PC-3 (cell line): ENCODE measurements around the gene AMELY. TPM values are rescaled to one million over a fixed set of nuclear protein-coding genes. Genes with fewer than 3 reads are reported as not detected.

Experiments
- ATAC-seq: fragments of 200-7000 bp; cut with Tn5 transposase; 2 replicates; pipeline ENCODE4 v1.9.1; 2020; ENCODE audit warnings: mild to moderate bottlenecking, moderate library complexity
- BruUV-seq: library from RNA; stranded (reverse); fragments of 400-500 nt; replicated peaks from 2 replicates; lab custom pipeline; 2021; lab: Mats Ljungman, UMichigan
- CTCF ChIA-PET: fragments of 300-600 bp; sonication (Branson Sonifier 250); formaldehyde crosslinking; loops from one replicate; lab custom pipeline; 2022; ENCODE audit warnings: antibody characterized with exemption; lab: Charles Lee
- POLR2A ChIA-PET: fragments of 300-600 bp; sonication (Branson Sonifier 250); formaldehyde crosslinking; loops from one replicate; lab custom pipeline; 2022; ENCODE audit warnings: antibody characterized with exemption; ENCODE audit not compliant: unreplicated experiment; lab: Charles Lee
- DNase-seq: peaks from one replicate; pipeline ENCODE4 v3.0.0-alpha.2; 2015
- H2AFZ ChIP-seq: fragments of 300-600 bp; sonication (generic); 2 replicates; pipeline ENCODE4 v1.6.0; 2016; ENCODE audit warnings: antibody characterized with exemption, low read length
- H3F3A ChIP-seq: fragments of 300-600 bp; sonication (generic); one replicate; pipeline ENCODE4 v1.6.0; 2017; ENCODE audit warnings: antibody characterized with exemption, low read length, control low read depth, mild to moderate bottlenecking; ENCODE audit not compliant: unreplicated experiment
- H3K27ac ChIP-seq: fragments of 300-600 bp; sonication (generic); 2 replicates; pipeline ENCODE4 v1.5.1; 2016; ENCODE audit warnings: mild to moderate bottlenecking, low read length
- H3K27me3 ChIP-seq: fragments of 300-600 bp; sonication (generic); 2 replicates; pipeline ENCODE4 v1.6.1; 2016; ENCODE audit warnings: low read length, mixed read lengths
- H3K36me3 ChIP-seq: fragments of 300-600 bp; sonication (generic); 2 replicates; pipeline ENCODE4 v1.6.1; 2016; ENCODE audit warnings: low read depth, mixed run types, low read length, mixed read lengths
- H3K4me1 ChIP-seq: fragments of 300-600 bp; sonication (generic); 2 replicates; pipeline ENCODE4 v1.5.1; 2016; ENCODE audit warnings: low read length; ENCODE audit not compliant: insufficient read depth
- H3K4me2 ChIP-seq: fragments of 300-600 bp; sonication (generic); 2 replicates; pipeline ENCODE4 v1.6.0; 2016; ENCODE audit warnings: low read length
- H3K4me3 ChIP-seq: fragments of 300-600 bp; sonication (generic); 2 replicates; pipeline ENCODE4 v1.5.1; 2016; ENCODE audit warnings: mild to moderate bottlenecking, low read length, mixed read lengths
- H3K79me2 ChIP-seq: fragments of 300-600 bp; sonication (generic); 2 replicates; pipeline ENCODE4 v1.6.1; 2017; ENCODE audit warnings: low read length, mixed read lengths
- H3K9ac ChIP-seq: fragments of 300-600 bp; sonication (generic); 2 replicates; pipeline ENCODE4 v1.6.0; 2016; ENCODE audit warnings: mild to moderate bottlenecking, low read length
- H3K9me2 ChIP-seq: fragments of 300-600 bp; sonication (generic); replicated peaks from 2 replicates; pipeline ENCODE4 v1.6.1; 2016; ENCODE audit warnings: mixed run types, low read length, mixed read lengths
- H3K9me3 ChIP-seq: fragments of 300-600 bp; sonication (generic); 2 replicates; pipeline ENCODE4 v1.6.1; 2016; ENCODE audit warnings: low read length, mixed read lengths
- H4K20me1 ChIP-seq: fragments of 300-600 bp; sonication (generic); 2 replicates; pipeline ENCODE4 v1.6.1; 2016; ENCODE audit warnings: low read length, mixed read lengths
- EZH2 ChIP-seq: fragments of 300-600 bp; sonication (generic); IDR thresholded peaks from one replicate; pipeline ENCODE4 v1.6.1; 2017; ENCODE audit warnings: antibody characterized with exemption, mild to moderate bottlenecking, low read length; ENCODE audit not compliant: unreplicated experiment
- EZH2phosphoT487 ChIP-seq: fragments of 300-600 bp; sonication (generic); IDR thresholded peaks from 2 replicates; pipeline ENCODE4 v1.6.1; 2018; ENCODE audit warnings: mild to moderate bottlenecking, antibody characterized with exemption, low read length, borderline replicate concordance
- intact Hi-C: fragments of 100-400 bp; cut with micrococcal nuclease; formaldehyde crosslinking; loops from 2 replicates; pipeline ENCODE4 v1.9.0; 2023
- total RNA-seq: library from RNA; depleted of rRNA; stranded (reverse); fragments of >200 nt; gene quantifications from 2 replicates; pipeline ENCODE4 v1.2.3, GENCODE V29; 2014
- TF ChIP-seq, protein P1 (sequence below): fragments of 300-600 bp; sonication (generic); conservative IDR thresholded peaks from 2 replicates; pipeline ENCODE4 v1.5.1; 2017; ENCODE audit warnings: antibody characterized with exemption, low read depth, mild to moderate bottlenecking, low read length

AMELY gene
- total RNA-seq, 1 experiment from 2014 or later: not detected

DNA sequence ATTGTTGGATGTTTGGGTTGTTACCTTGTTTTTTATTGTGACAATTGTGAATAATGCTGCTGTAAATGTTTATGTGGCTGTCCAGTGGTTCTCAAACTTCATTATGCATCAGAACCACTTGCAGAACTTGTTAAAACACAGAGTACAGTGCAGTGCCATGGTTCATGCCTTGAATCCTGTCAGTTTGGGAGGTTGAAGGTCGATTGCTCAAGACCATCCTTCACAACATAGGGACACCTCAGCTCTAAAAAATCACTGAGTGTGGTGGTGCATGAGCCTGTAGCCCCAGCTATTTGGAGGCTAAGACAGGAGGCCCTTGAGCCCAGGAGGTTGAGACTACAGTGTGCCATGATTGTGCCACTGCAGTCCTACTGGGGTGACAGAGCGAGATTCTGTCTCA is 23.9 kb upstream of the AMELY start:
- no peak for ATAC-seq
- no peak overlapping the region for H3K4me3 ChIP-seq
- BruUV-seq: no TSS peak
- H4K20me1 ChIP-seq: no peaks in the 10 kb centered on the region
- H3K27me3 ChIP-seq: no peaks in the 10 kb centered on the region
- TF ChIP-seq EZH2 (no peak), EZH2phosphoT487 (no peak)
- TF ChIP-seq, protein P1, sequence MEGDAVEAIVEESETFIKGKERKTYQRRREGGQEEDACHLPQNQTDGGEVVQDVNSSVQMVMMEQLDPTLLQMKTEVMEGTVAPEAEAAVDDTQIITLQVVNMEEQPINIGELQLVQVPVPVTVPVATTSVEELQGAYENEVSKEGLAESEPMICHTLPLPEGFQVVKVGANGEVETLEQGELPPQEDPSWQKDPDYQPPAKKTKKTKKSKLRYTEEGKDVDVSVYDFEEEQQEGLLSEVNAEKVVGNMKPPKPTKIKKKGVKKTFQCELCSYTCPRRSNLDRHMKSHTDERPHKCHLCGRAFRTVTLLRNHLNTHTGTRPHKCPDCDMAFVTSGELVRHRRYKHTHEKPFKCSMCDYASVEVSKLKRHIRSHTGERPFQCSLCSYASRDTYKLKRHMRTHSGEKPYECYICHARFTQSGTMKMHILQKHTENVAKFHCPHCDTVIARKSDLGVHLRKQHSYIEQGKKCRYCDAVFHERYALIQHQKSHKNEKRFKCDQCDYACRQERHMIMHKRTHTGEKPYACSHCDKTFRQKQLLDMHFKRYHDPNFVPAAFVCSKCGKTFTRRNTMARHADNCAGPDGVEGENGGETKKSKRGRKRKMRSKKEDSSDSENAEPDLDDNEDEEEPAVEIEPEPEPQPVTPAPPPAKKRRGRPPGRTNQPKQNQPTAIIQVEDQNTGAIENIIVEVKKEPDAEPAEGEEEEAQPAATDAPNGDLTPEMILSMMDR: no peak
- CTCF ChIA-PET: no interaction called here
- H2AFZ ChIP-seq: no peak overlapping the region
- no peak for DNase-seq
- H3K79me2 ChIP-seq: no peaks in the 10 kb centered on the region
- H3K4me2 ChIP-seq: no peak overlapping the region
- no peaks in the 10 kb centered on the region for H3K9me3 ChIP-seq
- no peak overlapping the region for H3K27ac ChIP-seq
- intact Hi-C loops: no loop called here
- H3K4me1 ChIP-seq: no peaks in the 10 kb centered on the region
- H3F3A ChIP-seq: no peaks in the 10 kb centered on the region
- POLR2A ChIA-PET: no interaction called here
- no peaks in the 10 kb centered on the region for H3K36me3 ChIP-seq
- no peak overlapping the region for H3K9ac ChIP-seq
- no peaks in the 10 kb centered on the region for H3K9me2 ChIP-seq

GRCh38 chrY:6931779-6932396 is 20.3 kb upstream of the AMELY start:
- Histone ChIP-seq H3K9me2 (no peaks in the 10 kb centered on the region), H3K79me2 (no peaks in the 10 kb centered on the region), H3K27me3 (no peaks in the 10 kb centered on the region), H3K9ac (no peak overlapping the region), H3K9me3 (no peaks in the 10 kb centered on the region), H3K36me3 (no peaks in the 10 kb centered on the region), H4K20me1 (no peaks in the 10 kb centered on the region), H3K4me3 (no peak overlapping the region), H3K4me1 (no peaks in the 10 kb centered on the region), H3K27ac (no peak overlapping the region), H3F3A (no peaks in the 10 kb centered on the region), H3K4me2 (no peak overlapping the region), H2AFZ (no peak overlapping the region)
- TF ChIP-seq, protein P1: no peak
- TF ChIP-seq EZH2phosphoT487 (no peak), EZH2 (no peak)
- intact Hi-C loops: no loop called here
- CTCF ChIA-PET: no interaction called here
- BruUV-seq: no TSS peak
- DNase-seq (no peak), ATAC-seq (no peak)
- POLR2A ChIA-PET: no interaction called here

GRCh38 chrY:6929237-6929636 is 17.7 kb upstream of the AMELY start:
- Histone ChIP-seq H3K4me2 (no peak overlapping the region), H3K9ac (no peak overlapping the region), H4K20me1 (no peaks in the 10 kb centered on the region), H3F3A (no peaks in the 10 kb centered on the region), H3K4me1 (no peaks in the 10 kb centered on the region), H3K79me2 (no peaks in the 10 kb centered on the region), H3K36me3 (no peaks in the 10 kb centered on the region), H3K9me2 (no peaks in the 10 kb centered on the region), H3K9me3 (no peaks in the 10 kb centered on the region), H3K27me3 (no peaks in the 10 kb centered on the region), H3K4me3 (no peak overlapping the region), H3K27ac (no peak overlapping the region), H2AFZ (no peak overlapping the region)
- ATAC-seq (no peak), DNase-seq (no peak)
- TF ChIP-seq EZH2 (no peak), EZH2phosphoT487 (no peak)
- TF ChIP-seq, protein P1: no peak
- POLR2A ChIA-PET: no interaction called here
- CTCF ChIA-PET: no interaction called here
- no TSS peak for BruUV-seq
- intact Hi-C loops: no loop called here
